Glomerular endothelial cell (primary cell): ENCODE results near the gene CHMP2A. TPM values are rescaled to one million over a fixed set of nuclear protein-coding genes. Genes with fewer than 3 reads are reported as not detected.
A peak's percentile ranks its signal among the peaks of the same experiment; 100 is the strongest.
"Not testable (repeated sequence)": the region's sequence is repeated elsewhere in the genome, so short reads cannot be mapped to it uniquely, and the experiment has no call there.

Experiments used
- DNase-seq: peaks from one replicate; pipeline ENCODE4 v3.0.0-alpha.2; 2011; ENCODE audit warnings: low read depth, low spot score; ENCODE audit errors: extremely low read depth
- total RNA-seq: library from RNA; depleted of rRNA; stranded (reverse); fragments of >200 nt; gene quantifications from 2 replicates; pipeline ENCODE4 v1.2.3, GENCODE V29; 2015

CHMP2A gene
- total RNA-seq, result 104 and 137 TPM in 2 replicates

DNA sequence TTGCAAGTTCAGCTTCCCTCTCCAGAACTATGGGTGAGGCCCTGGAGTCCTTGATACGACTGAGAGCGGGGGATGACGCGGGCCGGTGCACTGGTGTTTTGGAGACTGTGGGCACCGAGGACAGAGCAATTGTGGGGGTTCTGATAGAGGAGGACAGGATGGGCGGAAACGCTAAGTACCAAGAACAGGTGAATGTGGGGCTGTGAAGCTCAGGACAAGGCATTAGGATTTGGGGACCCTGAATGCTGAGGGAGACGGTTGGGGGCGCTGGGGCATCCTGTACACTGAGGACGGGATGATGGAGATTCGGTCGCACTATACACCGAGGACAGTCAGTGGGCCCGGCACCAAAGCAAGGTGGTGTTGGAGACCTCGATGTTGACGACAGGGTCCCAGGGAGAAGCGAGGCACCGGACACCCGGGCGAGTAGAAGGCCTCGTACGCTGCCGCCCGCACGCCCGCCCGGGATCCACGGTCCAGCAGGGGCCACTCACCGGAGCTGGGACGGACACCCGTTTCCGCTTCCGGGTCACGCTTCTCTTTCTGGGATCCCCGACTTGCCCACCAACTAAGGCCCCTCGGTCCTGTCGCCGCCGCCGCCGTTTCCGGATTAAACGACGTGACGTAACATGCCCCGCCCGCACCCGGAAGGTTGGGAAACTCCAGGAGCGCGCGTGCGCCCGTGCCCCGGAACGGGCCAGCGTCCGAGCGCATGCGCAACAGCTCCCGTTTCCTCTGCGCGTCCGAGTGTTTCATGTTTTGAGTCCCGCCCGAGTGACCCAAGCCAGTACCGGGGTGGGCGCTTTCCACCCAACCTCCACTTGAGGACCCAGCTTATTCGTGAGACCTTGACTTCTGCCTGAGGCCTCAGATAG is at the start of gene CHMP2A:
CHMP2A (minus strand) TSS at position 612 of the 875 bp plus-strand sequence. CDS start 893 bp downstream, outside the sequence.
- DNase-seq, result no peak

DNA sequence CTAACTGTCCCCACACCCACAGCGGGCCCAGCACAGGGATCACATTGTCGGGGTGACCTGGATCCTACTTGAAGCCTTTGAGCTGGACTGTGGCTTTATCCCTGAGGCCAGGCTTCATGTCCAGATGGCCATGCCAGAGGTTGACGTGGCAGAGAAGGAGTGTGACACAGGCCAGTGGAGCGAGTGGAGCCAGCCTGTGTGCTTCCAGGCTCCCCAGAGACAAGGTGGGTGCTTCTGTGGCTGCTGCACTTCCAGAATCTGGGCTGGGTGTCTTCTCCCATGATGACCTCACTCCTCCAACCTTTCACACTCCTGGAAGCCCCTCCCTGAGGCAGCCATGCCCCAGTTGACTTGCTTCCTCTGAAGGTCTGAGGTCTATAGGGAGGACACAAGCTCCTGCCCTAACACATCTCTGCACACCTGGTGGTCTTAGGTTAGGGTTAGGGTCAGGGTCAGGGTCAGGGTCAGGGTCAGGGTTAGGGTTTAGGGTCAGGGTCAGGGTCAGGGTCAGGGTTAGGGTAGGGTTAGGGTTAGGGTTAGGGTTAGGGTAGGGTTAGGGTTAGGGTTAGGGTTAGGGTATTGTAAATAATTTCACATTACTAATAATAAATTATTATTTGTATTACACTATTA is 31.3 kb upstream of the CHMP2A start:
- DNase-seq, result no peak

DNA sequence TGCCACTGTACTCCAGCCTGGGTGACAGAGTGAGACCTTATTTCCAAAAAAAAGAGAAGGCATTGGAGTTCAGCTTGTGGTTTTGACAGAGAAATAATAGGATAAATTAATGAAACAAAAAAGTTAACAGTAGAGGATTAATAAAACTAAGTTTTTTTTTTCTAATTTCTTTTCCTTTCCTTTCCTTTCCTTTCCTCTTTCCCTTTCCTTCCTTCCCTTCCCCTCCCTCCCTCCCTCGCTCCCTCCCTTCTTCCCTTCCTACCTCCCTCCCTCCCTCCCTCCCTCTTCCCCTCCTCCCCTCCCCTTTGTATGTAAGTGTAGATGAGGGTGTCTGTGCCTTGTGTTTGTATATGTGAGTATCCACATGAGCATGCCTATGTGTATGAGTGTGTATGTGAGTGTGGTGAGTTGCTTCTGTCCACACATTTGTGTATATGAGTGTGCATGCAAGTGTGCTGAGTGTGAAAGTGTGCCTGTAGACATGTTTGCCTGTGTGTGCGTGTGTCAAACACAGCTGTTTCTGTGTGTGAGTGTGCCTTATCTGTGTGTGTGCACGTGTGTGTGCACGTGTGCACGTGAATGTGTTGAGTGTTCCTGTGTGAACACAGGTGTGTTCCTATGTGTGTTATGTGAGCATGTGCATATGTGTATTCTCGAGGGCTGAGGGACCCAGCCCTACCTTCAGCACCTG is 30.7 kb upstream of the CHMP2A start:
- DNase-seq, result no peak

DNA sequence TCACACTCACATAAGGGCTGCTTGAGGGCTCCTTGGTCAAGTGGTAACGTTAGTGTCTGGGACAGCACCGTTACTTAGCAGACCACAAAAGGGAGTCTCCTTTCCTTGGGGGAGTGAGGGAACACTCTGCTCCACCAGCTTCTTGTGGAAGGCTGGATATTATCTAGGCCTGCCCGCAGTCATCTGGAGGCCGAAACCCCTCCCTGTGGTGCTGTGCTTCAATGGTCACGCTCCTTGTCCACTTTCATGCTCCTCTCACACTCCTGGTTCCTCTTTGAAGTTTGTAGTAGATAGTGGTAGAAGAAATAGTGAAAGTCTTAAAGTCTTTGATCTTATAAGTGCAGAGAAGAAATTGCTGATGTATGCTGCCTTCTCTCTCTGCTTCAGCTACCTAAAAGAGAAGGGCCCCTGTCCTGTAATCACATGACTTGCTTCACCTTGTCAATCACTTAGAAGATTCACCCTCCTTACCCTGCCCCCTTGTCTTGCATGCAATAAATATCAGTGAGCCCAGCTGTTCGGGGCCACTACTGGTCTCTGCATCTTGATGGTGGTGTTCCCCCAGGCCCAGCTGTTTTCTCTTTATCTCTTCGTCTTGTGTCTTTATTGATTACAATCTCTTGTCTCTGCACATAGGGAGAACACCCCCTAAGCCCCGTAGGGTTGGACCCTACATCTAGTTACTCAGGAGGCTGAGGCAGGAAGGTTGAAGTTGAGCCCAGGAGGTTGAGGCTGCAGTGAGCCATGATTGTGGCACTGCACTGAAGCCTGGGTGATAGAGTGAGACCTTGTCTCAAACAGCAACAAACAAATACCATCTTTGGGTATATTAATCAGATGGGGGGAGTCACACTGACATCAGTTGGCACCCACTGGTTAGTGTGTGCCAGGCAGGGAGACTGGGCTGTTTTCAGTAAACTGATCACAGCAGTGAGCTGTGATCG is 29.9 kb upstream of the CHMP2A start:
- DNase-seq, result no peak

DNA sequence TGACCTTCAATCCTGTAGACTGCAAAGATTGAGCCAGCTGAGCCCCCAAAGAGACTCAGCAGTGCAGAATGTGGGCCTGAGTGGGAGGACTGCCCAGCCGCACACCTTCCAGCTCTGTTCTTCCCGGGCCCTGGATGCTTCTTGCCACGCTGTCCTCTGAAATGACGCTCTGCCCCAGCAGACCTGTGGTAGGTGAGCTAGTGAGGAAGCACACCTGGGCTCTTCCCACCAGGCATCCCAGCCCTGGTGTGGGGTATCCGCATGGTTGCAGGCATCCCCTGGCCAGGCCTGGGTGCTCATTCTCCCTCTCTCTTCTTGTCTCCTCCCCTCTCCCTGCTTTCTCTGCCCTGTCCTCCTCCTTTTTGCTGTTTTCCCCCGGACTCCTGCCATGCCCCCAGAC is 28.1 kb upstream of the CHMP2A start:
- DNase-seq, result no peak

DNA sequence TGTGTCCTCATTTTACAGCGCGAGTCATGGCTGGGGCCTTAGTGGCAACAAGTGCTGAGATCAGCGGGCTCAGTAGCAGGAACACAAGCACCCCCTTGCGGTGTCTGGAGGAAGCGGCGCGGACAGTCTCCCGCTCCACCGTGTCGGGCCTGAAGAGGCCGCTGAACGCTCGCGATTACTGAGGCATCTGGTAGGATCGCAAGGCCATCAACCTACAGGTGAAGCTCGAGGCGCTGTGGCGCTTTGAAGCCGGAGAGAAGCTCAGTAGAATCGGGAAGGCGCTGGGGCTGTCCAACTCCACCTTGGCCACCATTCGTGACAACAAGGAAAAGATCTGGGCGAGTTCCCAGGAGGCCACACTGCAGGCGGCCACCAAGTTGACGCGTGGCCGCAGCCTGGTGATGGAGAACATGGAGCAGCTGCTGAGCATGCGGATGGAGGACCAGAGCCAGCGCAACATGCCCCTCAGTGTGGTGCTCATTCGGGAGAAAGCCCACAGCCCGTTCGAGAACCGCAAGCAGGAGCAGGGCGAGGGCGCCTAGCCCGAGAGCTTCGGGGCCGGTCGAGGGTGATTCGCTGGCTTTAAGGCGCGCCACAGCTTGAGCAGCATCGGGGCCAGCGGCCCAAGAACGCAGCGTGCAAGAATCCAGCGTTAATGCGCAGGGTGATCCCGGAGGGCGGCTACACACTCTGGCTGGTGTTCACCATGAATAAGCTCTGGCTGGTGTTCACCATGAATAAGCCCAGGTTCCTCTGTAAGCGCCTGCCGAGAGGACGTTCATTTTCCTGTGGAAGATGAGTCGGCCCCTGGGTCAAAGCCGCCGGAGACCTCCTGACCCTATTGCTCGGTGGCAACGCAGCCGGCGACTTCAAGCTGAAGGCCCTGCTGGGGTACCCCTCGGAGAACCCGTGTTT is 26.6 kb upstream of the CHMP2A start:
- DNase-seq, result no peak

DNA sequence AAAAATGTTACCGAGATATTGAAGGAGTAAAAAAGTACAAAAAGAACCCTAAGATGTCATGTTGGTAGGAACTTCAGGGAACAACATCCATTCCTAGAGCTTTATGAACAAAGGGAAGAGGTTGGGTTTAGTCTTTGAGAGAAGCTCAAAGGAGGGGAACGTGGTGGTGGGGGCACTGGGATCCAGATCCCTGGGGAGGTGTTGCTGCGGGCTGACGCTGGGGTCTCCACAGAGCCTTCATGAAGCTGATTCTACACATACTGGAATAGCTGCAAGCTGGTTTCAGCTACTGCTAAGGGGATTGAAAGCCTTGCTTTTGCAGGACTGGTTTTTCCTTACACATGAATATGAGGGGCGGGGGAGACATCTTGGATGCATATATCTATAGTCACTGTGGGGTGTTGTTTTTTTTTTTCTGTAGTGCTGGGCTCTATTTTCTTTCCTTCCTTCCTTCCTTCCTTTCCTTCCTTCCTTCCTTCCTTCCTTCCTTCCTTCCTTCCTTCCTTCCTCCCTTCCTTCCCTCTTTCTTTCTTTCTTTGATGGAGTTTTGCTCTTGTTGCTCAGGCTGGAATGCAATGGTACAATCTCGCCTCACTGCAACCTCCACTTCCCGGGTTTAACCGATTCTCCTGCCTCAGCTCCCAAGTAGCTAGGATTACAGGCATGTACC is 24.7 kb upstream of the CHMP2A start:
- no peak for DNase-seq

DNA sequence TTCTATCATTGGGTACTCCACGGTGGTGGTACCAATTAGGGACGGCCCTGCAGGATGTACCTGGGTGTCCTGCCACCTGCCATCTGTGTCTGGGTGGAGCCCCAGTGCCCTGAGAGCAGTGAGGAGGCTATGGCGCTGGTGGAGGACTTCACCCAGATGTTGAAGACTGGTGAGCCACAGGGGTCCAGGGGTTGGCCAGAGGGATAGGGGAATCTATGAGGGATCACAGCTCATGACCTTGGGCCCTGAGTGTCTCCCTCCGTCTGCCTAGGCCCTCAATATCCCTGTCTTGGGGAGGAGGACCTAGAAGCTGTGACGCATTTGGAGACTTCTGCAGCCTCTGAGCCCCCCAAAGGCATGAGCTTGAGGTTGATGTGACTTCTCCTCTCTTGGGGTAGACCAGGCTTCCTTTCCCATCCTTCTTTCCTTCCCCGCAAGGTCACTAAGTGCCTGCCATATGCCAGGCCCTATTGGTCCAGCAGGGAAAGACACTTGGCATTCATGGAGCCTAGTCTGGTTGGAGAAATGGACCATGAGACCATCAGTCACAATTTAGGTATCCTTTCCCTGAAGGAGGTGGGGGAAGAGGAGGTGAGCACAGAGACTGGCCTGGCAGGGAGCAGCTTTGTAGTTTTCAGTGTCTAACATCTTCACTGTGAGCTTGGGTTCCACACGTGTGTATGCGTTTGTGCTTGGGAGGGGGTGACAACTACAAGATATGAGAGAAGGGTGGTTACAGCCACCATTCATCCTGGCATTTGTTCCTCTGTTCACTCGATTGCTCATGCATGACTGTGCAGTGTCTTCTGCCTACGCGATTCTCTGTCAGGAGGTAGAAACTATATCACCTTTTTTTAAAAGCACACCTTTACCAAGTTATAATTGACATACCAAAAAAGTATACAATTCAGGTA is 23.4 kb upstream of the CHMP2A start:
- no peak for DNase-seq

DNA sequence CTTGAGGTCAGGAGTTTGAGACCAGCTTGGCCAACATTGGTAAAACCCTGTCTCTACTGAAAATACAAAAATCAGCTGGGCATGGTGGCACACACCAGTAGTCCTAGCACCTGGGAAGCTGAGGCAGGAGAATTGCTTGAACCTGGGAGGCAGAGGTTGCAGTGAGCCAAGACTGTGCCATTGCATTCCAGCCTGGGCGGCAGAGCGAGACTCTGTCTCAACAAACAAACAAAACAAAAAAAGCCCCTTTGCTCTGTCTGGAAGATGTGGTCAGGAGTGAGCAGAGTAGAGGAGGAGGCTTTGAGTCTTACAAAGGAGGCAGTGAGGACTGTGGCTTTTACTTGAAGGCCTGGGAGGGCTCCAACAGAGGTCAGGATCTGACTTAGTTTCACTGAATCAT is 22.7 kb upstream of the CHMP2A start:
- not testable (repeated sequence) for DNase-seq

DNA sequence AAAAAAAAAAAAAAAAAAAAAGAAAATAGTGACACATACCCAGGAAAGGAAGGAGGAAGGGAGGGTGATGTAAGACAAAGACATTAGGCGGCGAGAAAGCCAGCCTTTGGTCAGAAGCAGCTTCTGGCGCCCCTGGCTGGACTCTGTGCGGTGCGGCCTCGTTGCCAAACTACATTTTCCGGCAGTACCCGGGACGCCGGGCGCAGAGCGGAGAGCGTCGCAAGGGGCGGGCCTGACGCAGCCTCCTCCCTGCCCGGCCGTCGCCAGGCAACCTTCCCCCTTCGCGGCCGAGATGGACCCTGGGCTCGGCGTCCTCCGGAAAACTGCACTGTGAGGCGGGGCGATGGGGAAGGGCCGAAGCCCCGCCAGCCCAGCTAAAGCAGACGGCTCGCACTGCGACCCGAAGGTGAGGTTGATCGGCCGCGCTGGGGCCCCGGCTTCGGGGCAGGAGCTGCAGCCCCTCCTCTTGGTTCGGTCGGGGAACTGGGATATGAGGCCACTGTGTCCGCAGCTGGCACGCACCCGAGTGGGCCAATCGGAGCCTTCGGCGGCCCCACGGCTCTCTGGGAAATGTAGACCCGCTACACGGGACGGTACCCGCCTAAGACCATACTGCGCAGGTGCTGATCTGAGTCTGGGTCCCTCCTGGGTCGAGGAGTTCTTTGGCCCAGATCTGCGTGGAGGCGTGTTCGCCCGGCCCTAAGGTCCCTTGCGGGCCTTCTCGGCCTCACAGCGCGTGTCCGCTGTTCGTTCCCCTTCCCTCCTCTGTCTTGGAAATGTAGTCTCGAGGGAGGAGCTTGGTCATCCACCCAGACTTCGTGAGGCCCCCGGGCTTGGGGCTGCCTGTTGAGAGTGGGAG is 20.5 kb upstream of the CHMP2A start:
- DNase-seq, result no peak

DNA sequence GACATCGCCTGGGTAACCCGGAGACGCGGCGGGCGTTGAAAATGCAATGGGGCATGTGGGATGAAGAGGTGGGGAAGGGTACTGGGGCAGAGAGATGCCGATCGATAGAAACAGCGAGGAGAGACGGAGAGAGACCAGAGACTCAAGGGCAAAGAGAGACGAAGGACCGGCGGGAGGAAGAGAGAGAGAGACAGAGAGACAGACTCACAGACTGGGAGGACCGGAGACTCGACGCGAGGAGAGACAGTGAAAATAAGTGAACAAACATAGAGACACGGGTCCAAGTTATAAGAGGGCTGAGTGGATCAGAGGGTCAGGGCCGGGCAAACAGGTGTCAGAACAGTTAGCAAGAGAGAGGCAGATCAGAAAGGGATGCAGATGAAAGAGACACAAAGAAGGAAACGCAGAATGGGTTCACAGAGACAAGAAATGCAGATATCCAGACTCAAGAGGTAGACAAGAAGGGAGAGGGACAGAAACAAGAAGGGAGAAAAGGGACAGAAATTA is 18.8 kb upstream of the CHMP2A start:
- DNase-seq, result no peak

DNA sequence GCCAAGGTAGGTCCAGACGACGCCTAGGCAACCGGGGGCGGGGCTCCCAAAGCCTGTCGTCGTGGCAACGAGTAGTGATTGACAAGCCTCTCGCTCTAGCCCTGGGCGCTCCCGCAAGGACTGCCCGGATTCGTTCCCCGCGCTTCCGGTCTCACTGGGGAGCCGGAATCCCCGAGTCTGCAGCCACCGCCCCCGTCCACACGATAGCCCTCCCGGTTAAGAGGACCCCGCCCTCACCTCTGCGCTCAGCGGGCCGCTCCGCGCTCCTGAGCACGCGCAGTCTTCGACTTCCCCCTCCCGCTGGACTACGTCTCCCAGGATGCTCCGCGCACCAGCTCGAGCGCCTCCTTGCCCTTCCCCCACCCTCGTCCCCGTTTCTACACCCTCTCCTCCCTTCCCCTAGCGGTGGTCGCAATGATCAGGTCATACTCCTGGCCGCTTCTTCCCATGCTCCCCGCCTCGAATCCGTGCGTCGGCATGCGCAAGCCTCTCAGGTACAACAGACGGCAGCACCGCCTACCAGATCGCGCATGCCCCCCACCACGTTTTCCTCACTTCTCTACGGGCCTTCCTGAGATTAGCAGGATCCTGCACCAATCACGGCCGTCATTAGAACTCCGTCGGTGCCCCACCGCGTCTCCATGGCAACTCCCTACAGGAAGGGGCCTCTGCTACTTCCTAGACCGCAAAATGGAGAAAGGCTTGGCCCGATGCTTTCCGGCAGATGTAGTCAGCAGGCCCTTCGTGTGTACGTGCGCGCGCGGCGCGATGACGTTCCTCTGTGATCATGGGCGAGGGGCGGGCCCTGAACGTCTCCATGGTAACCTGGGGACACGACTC is 18.1 kb upstream of the CHMP2A start, which contains the start of gene MZF1:
MZF1 (minus strand) TSS at position 518 of the 840 bp plus-strand sequence. CDS start 1,946 bp downstream, outside the sequence.
- peak; percentile 98 for DNase-seq

DNA sequence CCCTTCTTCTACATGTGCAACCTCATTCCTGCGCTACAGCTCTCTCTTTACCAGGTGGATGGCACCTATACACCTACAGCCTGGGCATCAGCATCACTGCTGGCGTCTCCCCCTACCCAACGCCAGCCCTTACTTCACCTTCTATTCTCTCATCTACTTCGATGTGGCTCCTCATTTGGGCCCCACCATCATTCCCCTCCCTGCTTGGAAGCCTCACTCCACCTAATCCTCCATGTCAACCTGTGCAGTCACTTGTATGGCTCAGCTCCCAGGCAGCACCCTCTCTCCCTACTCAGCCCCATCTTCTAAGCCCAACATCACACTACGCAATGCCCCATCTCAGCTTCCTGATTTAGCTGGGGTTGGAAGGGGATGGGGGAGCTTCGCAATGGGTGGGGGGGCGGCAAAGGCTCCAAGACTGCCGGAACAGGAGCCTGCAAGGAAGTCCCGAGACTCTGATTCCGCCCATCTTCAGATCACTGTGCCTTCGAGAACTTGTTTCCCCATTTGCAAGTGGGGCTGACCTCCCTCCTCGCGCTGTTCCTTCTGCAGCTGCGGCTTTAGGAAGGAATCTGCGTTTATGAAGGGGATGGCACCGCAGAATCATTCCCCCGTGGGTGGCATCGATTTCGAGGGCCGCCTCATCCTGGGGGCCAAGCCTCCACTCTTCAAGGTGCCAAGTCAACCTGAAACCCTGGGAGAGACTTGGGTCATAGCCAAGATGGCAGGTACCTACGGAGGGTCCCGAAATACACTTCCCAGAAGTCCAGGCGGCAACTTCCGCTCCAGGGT is 17.3 kb upstream of the CHMP2A start:
- no peak for DNase-seq

DNA sequence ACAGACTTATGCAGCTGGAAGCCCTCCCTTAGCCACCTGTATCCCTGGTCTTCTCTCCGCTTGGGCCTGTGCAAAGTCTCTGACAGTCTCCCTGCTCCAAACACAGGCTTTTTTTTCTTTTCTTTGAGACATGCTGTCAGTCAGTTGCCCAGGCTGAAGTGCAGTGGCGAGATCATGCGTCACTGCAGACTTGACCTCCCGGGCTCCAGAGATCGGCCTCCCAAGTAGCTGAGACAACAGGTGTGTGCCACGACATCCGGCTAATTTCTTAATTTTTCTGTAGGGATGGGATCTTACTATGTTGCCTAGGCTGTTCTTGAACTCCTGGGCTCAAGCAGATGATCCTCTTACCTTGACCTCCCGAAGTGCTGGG is 16.7 kb upstream of the CHMP2A start:
- no peak for DNase-seq
